GM12878 (cell line): ENCODE measurements around the gene OR1G1. TPM values are rescaled to one million over a fixed set of nuclear protein-coding genes. Genes with fewer than 3 reads are reported as not detected.

ENCODE experiments used
- BCLAF1 ChIP-seq: fragments of 450-650 bp; IDR thresholded peaks from 2 replicates; pipeline ENCODE4 v1.6.1; 2017; ENCODE audit warnings: antibody characterized with exemption, mild to moderate bottlenecking, moderate library complexity
- CTCF ChIP-seq, 3 experiments: IDR thresholded peaks in 2 of 3; conservative IDR thresholded peaks in 1 of 3; 2 replicates each; pipeline ENCODE4 v1.5.1; 2011; ENCODE audit warnings: low read depth in 3 of 3, low read length in 3 of 3, mild to moderate bottlenecking in 3 of 3, control low read depth in 2 of 3, moderate library complexity in 2 of 3, inconsistent platforms in 1 of 3, mixed read lengths in 1 of 3; ENCODE audit not compliant: control insufficient read depth in 2 of 3, insufficient read depth in 1 of 3; ENCODE audit errors: extremely low read depth in 1 of 3
- HSF1 ChIP-seq: fragments of 150-350 bp; IDR thresholded peaks from 2 replicates; pipeline ENCODE4 v1.6.1; 2014; ENCODE audit warnings: mild to moderate bottlenecking, low read depth, low read length
- PRDM15 ChIP-seq: fragments of 450-650 bp; formaldehyde crosslinking; IDR thresholded peaks from 2 replicates; pipeline ENCODE4 v1.4.0; 2020; ENCODE audit warnings: mild to moderate bottlenecking, moderate library complexity
- polyA plus RNA-seq, 11 experiments: library from polyadenylated mRNA; depleted of rRNA in 4 of 11; unstranded in 6 of 11; stranded (reverse) in 5 of 11; fragments of >200 nt; fragmentation: Nextera tagmentation in 4 of 11; fragmentation: Illumina TruSeq in 1 of 11; extraction: Ambion mirVana in 4 of 11; extraction: Trizol in 1 of 11; gene quantifications; 1 replicate in 1 of 11; 2 replicates in 10 of 11; pipeline versions ENCODE4 v1.2.1 to v1.2.3, GENCODE V29; 2011 to 2016; ENCODE audit warnings: inconsistent platforms in 2 of 11, missing spikeins in 2 of 11, low read depth in 1 of 11
- total RNA-seq, 4 experiments: library from RNA; depleted of rRNA in 3 of 4; stranded (reverse); fragments of >200 nt in 3 of 4; fragmentation: Illumina TruSeq in 1 of 4; extraction: Trizol in 1 of 4; gene quantifications; 2 replicates each; pipeline versions ENCODE4 v1.2.1 to v1.2.3, GENCODE V29; 2013 to 2021
- TF ChIP-seq, protein P1 (sequence below): IDR thresholded peaks from 2 replicates; pipeline ENCODE4 v1.6.1; 2012; ENCODE audit warnings: mild to moderate bottlenecking, low read depth, low read length
- TF ChIP-seq, protein P2 (sequence below): IDR thresholded peaks from 2 replicates; pipeline ENCODE4 v1.6.1; 2011; ENCODE audit warnings: low read depth, mild to moderate bottlenecking, low read length, moderate library complexity, borderline replicate concordance; ENCODE audit errors: extremely low read depth

Gene OR1G1
- total and polyA plus RNA-seq, 10 of the 15 experiments (the other 5 are each of a cell fraction or from before 2014, with no cell fraction given): not detected

DNA sequence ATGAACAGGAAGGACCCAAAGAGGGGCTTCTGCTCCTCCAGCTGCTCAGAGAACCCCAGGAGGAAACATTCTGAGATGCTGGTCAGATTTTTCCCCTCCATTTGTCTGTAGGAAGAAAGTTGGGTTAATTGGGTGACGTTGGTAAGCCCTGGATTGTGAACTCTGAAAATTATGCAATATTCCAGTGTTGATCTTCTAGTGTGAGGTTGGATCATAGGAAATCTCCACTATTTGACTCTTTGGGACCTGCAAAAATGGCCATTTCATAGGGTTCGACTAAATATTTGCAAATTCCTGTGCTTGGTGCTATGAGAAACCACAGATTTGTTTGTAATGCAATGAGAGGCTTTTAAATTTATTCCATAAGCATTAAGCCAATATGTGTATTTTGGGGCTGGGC is at the start of gene OR1G1 (continued):
- no peak for TF ChIP-seq BCLAF1
- no peak for TF ChIP-seq HSF1
- TF ChIP-seq CTCF (IDR thresholded peaks at IDR 0.05 in 2 of 3, conservative IDR thresholded peaks at IDR 0.05 in 1 of 3; ENCODE audit: control insufficient read depth in 2 of 3, extremely low read depth in 1 of 3, insufficient read depth in 1 of 3, low read depth in 3 of 3, low read length in 3 of 3): no peak
- TF ChIP-seq, protein P1, sequence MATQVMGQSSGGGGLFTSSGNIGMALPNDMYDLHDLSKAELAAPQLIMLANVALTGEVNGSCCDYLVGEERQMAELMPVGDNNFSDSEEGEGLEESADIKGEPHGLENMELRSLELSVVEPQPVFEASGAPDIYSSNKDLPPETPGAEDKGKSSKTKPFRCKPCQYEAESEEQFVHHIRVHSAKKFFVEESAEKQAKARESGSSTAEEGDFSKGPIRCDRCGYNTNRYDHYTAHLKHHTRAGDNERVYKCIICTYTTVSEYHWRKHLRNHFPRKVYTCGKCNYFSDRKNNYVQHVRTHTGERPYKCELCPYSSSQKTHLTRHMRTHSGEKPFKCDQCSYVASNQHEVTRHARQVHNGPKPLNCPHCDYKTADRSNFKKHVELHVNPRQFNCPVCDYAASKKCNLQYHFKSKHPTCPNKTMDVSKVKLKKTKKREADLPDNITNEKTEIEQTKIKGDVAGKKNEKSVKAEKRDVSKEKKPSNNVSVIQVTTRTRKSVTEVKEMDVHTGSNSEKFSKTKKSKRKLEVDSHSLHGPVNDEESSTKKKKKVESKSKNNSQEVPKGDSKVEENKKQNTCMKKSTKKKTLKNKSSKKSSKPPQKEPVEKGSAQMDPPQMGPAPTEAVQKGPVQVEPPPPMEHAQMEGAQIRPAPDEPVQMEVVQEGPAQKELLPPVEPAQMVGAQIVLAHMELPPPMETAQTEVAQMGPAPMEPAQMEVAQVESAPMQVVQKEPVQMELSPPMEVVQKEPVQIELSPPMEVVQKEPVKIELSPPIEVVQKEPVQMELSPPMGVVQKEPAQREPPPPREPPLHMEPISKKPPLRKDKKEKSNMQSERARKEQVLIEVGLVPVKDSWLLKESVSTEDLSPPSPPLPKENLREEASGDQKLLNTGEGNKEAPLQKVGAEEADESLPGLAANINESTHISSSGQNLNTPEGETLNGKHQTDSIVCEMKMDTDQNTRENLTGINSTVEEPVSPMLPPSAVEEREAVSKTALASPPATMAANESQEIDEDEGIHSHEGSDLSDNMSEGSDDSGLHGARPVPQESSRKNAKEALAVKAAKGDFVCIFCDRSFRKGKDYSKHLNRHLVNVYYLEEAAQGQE: no peak
- no peak for TF ChIP-seq PRDM15
- TF ChIP-seq, protein P2, sequence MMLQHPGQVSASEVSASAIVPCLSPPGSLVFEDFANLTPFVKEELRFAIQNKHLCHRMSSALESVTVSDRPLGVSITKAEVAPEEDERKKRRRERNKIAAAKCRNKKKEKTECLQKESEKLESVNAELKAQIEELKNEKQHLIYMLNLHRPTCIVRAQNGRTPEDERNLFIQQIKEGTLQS: no peak
